CD14-positive monocyte (primary cell): ENCODE results near the gene COA6. TPM values are rescaled to one million over a fixed set of nuclear protein-coding genes. Genes with fewer than 3 reads are reported as not detected.
A peak's percentile ranks its signal among the peaks of the same experiment; 100 is the strongest.
"Not testable (repeated sequence)": the region's sequence is repeated elsewhere in the genome, so short reads cannot be mapped to it uniquely, and the experiment has no call there.

Experiments used
- DNase-seq, 3 donors: peaks; one replicate each; pipeline ENCODE4 v3.0.0-alpha.2; 2011 to 2022
- H2AFZ ChIP-seq: 2 replicates; pipeline ENCODE4 v1.6.0; 2012; ENCODE audit warnings: mild to moderate bottlenecking, low read depth, low read length, inconsistent platforms; ENCODE audit not compliant: insufficient read depth, poor library complexity, severe bottlenecking
- H3K27ac ChIP-seq, 2 donors: 1 replicate in 1 of 2; 2 replicates in 1 of 2; pipeline ENCODE4 v1.5.1; 2012 to 2013; ENCODE audit warnings: low read length in 2 of 2, control low read depth in 1 of 2, inconsistent platforms in 1 of 2, low read depth in 1 of 2, mild to moderate bottlenecking in 1 of 2
- H3K27me3 ChIP-seq, 2 donors: one replicate each; pipeline versions ENCODE4 v1.6.0 to v1.6.1; 2011 to 2013; ENCODE audit warnings: low read length in 2 of 2; ENCODE audit not compliant: control insufficient read depth in 2 of 2, insufficient read depth in 2 of 2
- H3K36me3 ChIP-seq, 2 donors: replicated peaks in 1 of 2; 1 replicate in 1 of 2; 2 replicates in 1 of 2; pipeline versions ENCODE4 v1.5.1 to v1.6.1; 2012 to 2013; ENCODE audit warnings: low read length in 2 of 2, control low read depth in 1 of 2, inconsistent platforms in 1 of 2, mild to moderate bottlenecking in 1 of 2; ENCODE audit not compliant: insufficient read depth in 2 of 2, control insufficient read depth in 1 of 2
- H3K4me1 ChIP-seq, 2 donors: 1 replicate in 1 of 2; 2 replicates in 1 of 2; pipeline versions ENCODE4 v1.5.1 to v1.6.1; 2012 to 2013; ENCODE audit warnings: low read length in 2 of 2, control low read depth in 1 of 2, inconsistent platforms in 1 of 2, mild to moderate bottlenecking in 1 of 2, moderate library complexity in 1 of 2; ENCODE audit not compliant: insufficient read depth in 2 of 2, control insufficient read depth in 1 of 2
- H3K4me2 ChIP-seq: replicated peaks from 2 replicates; pipeline ENCODE3; 2012; ENCODE audit warnings: low read length, moderate library complexity, mild to moderate bottlenecking; ENCODE audit not compliant: poor library complexity, severe bottlenecking; ENCODE audit errors: extremely low read depth
- H3K4me3 ChIP-seq, 3 experiments: fragments of 200-600 bp in 1 of 3; sonication (generic) in 1 of 3; replicated peaks in 1 of 3; 1 replicate in 2 of 3; 2 replicates in 1 of 3; pipeline ENCODE4 v1.5.1; 2011 to 2013; ENCODE audit warnings: low read length in 3 of 3, mild to moderate bottlenecking in 3 of 3, control low read depth in 2 of 3, low read depth in 2 of 3, inconsistent platforms in 1 of 3, moderate library complexity in 1 of 3
- H3K79me2 ChIP-seq: 2 replicates; pipeline ENCODE4 v1.6.0; 2012; ENCODE audit warnings: mild to moderate bottlenecking, control low read depth, inconsistent platforms, low read length, moderate library complexity; ENCODE audit not compliant: insufficient read depth
- H3K9ac ChIP-seq: 2 replicates; pipeline ENCODE4 v1.6.0; 2017; ENCODE audit warnings: low read length, mild to moderate bottlenecking; ENCODE audit not compliant: insufficient read depth, poor library complexity, severe bottlenecking
- H3K9me3 ChIP-seq, 2 donors: replicated peaks in 1 of 2; 1 replicate in 1 of 2; 2 replicates in 1 of 2; pipeline versions ENCODE4 v1.5.1 to v1.6.1; 2012 to 2013; ENCODE audit warnings: low read length in 2 of 2, control low read depth in 1 of 2; ENCODE audit not compliant: control insufficient read depth in 1 of 2, insufficient read depth in 1 of 2
- H4K20me1 ChIP-seq: 2 replicates; pipeline ENCODE4 v1.6.0; 2012; ENCODE audit warnings: mild to moderate bottlenecking, low read length, control low read depth, moderate library complexity; ENCODE audit not compliant: insufficient read depth
- H3K27ac Mint-ChIP-seq, 7 donors: one replicate each; pipeline ENCODE4 v1.8.0; 2020; ENCODE audit warnings: mild to moderate bottlenecking in 7 of 7, mixed read lengths in 7 of 7, moderate library complexity in 6 of 7, inconsistent platforms in 2 of 7
- H3K27me3 Mint-ChIP-seq, 3 donors: one replicate each; pipeline ENCODE4 v1.8.0; 2021 to 2022; ENCODE audit warnings: low read depth in 3 of 3, mild to moderate bottlenecking in 3 of 3, mixed read lengths in 3 of 3, moderate library complexity in 3 of 3, inconsistent platforms in 1 of 3
- H3K36me3 Mint-ChIP-seq, 2 donors: one replicate each; pipeline ENCODE4 v1.8.0; 2020; ENCODE audit warnings: mixed read lengths in 2 of 2, inconsistent platforms in 1 of 2, mild to moderate bottlenecking in 1 of 2
- H3K4me1 Mint-ChIP-seq: one replicate; pipeline ENCODE4 v1.8.0; 2020; ENCODE audit warnings: mild to moderate bottlenecking, mixed read lengths
- H3K4me3 Mint-ChIP-seq, 2 donors: one replicate each; pipeline ENCODE4 v1.8.0; 2020; ENCODE audit warnings: mild to moderate bottlenecking in 2 of 2, mixed read lengths in 2 of 2, moderate library complexity in 1 of 2
- H3K9me3 Mint-ChIP-seq, 7 donors: one replicate each; pipeline ENCODE4 v1.8.0; 2020 to 2022; ENCODE audit warnings: mixed read lengths in 7 of 7, mild to moderate bottlenecking in 6 of 7, moderate library complexity in 6 of 7, inconsistent platforms in 2 of 7
- WGBS: methylation state at CpG from one replicate; pipeline ENCODE4 v1.1.5; 2013; ENCODE audit warnings: missing lambda C conversion rate; ENCODE audit not compliant: insufficient coverage; 5-methylcytosine and 5-hydroxymethylcytosine counted together
- intact Hi-C, 2 donors: fragments of 100-400 bp; cut with micrococcal nuclease; formaldehyde crosslinking; loops; one replicate each; pipeline versions ENCODE4 v1.15.0 to v1.15.1; 2023
- polyA plus RNA-seq, 3 donors: library from polyadenylated mRNA; depleted of rRNA in 1 of 3; unstranded in 2 of 3; stranded (reverse) in 1 of 3; fragments of 300-500 nt in 2 of 3; fragments of >200 nt in 1 of 3; fragmentation: Illumina TruSeq in 2 of 3; gene quantifications; 1 replicate in 2 of 3; 2 replicates in 1 of 3; pipeline ENCODE4 v1.2.3, GENCODE V29; 2012 to 2021
- TF ChIP-seq, protein P1 (sequence below): fragments of 200-600 bp; IDR thresholded peaks from one replicate; pipeline ENCODE4 v1.8.0; 2022; ENCODE audit warnings: antibody characterized with exemption, mild to moderate bottlenecking

Gene COA6
- polyA plus RNA-seq, 3 donors: 7.2 to 55.5 (median 46.3) TPM

DNA sequence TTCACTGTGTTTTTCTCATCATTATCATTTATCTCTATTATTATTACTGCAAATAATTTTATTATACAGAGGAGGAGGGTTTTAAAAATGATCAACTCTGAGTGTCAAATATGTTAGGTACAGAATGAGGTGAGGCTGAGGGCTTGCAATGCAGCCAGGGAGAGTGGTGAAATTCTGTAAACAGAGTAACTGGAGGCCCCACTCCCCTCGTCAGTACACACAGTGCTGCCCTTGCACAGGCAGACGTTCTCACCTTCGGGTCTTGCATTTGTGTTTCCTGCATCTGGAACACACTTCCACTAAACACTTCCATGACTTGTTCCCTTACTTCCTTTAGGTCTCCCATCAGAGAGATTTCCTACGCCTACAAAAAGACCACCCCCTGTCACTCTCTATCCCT is 24.3 kb upstream of the COA6 start:
- Histone ChIP-seq H3K27ac (no peak overlapping the region), H2AFZ (no peak overlapping the region), H3K27me3 (peaks cover 0 to 2% of the 10 kb centered on the region in 2 donors), H3K9me3 (no peaks in the 10 kb centered on the region), H3K79me2 (no peaks in the 10 kb centered on the region), H3K4me3 (no peak overlapping the region), H3K4me1 (no peaks in the 10 kb centered on the region), H3K36me3 (no peaks in the 10 kb centered on the region), H4K20me1 (no peaks in the 10 kb centered on the region), H3K9ac (no peak overlapping the region), H3K4me2 (no peak overlapping the region)
- no peak overlapping the region for H3K27ac Mint-ChIP-seq
- no peak overlapping the region for H3K4me3 Mint-ChIP-seq
- no peaks in the 10 kb centered on the region for H3K36me3 Mint-ChIP-seq
- DNase-seq: no peak
- TF ChIP-seq, protein P1, sequence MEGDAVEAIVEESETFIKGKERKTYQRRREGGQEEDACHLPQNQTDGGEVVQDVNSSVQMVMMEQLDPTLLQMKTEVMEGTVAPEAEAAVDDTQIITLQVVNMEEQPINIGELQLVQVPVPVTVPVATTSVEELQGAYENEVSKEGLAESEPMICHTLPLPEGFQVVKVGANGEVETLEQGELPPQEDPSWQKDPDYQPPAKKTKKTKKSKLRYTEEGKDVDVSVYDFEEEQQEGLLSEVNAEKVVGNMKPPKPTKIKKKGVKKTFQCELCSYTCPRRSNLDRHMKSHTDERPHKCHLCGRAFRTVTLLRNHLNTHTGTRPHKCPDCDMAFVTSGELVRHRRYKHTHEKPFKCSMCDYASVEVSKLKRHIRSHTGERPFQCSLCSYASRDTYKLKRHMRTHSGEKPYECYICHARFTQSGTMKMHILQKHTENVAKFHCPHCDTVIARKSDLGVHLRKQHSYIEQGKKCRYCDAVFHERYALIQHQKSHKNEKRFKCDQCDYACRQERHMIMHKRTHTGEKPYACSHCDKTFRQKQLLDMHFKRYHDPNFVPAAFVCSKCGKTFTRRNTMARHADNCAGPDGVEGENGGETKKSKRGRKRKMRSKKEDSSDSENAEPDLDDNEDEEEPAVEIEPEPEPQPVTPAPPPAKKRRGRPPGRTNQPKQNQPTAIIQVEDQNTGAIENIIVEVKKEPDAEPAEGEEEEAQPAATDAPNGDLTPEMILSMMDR: no peak
- WGBS: 92% methylated on average over 3 of the region's 4 CpGs
- H3K9me3 Mint-ChIP-seq: peaks cover 0 to 4% (median 0%) of the 10 kb centered on the region in 7 donors
- no peaks in the 10 kb centered on the region for H3K4me1 Mint-ChIP-seq
- peaks cover 1 to 5% (median 2%) of the 10 kb centered on the region in 3 donors for H3K27me3 Mint-ChIP-seq
- intact Hi-C loops: no loop called here

DNA sequence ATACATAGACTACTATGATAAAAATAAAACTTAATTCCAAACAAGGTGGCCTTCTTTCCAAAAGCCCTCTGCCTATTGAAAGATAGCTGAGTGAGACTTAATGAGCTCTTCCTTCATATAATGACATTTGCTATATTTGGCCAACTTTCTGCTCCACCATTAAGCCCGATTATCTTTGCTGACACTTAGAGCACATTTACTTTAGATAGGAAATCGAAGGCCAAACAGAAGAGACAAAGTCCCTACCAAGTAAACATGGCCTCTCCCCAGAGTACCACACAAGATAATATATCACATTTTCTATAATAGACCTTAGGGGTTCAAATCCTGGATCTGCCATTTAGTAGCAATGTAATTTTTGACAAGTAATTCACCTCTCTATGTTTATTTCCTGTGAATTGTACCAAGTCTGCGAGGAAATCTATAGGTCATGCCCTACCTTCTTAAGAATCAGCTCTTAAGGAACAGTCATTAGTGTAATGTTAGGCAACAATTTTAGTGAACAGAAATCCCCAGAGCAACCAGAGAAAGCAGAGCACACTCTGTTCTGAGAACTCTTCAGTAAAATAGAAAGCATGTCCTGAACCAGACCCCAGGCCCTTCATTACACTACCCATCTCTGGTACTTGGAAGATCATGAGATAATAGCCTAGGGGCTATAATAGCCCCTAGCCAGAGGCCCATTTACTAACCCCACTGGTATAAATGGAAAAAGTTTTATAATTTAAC is 17.3 kb upstream of the COA6 start:
- Histone ChIP-seq H3K9ac (no peak overlapping the region), H3K4me3 (no peak overlapping the region), H3K4me1 (no peaks in the 10 kb centered on the region), H3K79me2 (no peaks in the 10 kb centered on the region), H3K4me2 (no peak overlapping the region), H2AFZ (peak overlapping the region; percentile 24), H3K9me3 (no peaks in the 10 kb centered on the region), H4K20me1 (no peaks in the 10 kb centered on the region), H3K36me3 (no peaks in the 10 kb centered on the region), H3K27ac (no peak overlapping the region), H3K27me3 (peaks cover 0 to 2% of the 10 kb centered on the region in 2 donors)
- no peaks in the 10 kb centered on the region for H3K36me3 Mint-ChIP-seq
- no peak for DNase-seq
- H3K27ac Mint-ChIP-seq: no peak overlapping the region
- TF ChIP-seq, protein P1: no peak
- no peaks in the 10 kb centered on the region for H3K4me1 Mint-ChIP-seq
- H3K9me3 Mint-ChIP-seq: peaks cover 0 to 4% (median 0%) of the 10 kb centered on the region in 7 donors
- WGBS: 100% methylated on average over 2 of the region's 3 CpGs
- intact Hi-C loops: no loop called here
- H3K4me3 Mint-ChIP-seq: no peak overlapping the region
- peaks cover 0 to 6% (median 1%) of the 10 kb centered on the region in 3 donors for H3K27me3 Mint-ChIP-seq

- H3K9me3 Mint-ChIP-seq, H3K27ac ChIP-seq, H3K9ac ChIP-seq, H3K4me1 ChIP-seq, H3K79me2 ChIP-seq, H3K27ac Mint-ChIP-seq, H3K36me3 Mint-ChIP-seq, H3K4me1 Mint-ChIP-seq, intact Hi-C loops, H3K9me3 ChIP-seq, H3K27me3 Mint-ChIP-seq, H4K20me1 ChIP-seq, H3K36me3 ChIP-seq, DNase-seq, H3K27me3 ChIP-seq: not testable (repeated sequence)
- 67% methylated on average over 33 of the region's 35 CpGs for WGBS
- H3K4me3 Mint-ChIP-seq: peak overlapping the region; percentile 69 to 81
- Histone ChIP-seq H2AFZ (peak overlapping the region; percentile 24), H3K4me3 (peak overlapping the region in 2 of 3 experiments; percentile 24 to 44), H3K4me2 (peak overlapping the region; percentile 37)
These were observed 16.5 kb upstream of the COA6 start for GRCh38 chr1:234356615-234357269.
